ENCODE results near the gene CFL1. TPM values are rescaled to one million over a fixed set of nuclear protein-coding genes. Genes with fewer than 3 reads are reported as not detected.

The CFL1 gene
- polyA plus RNA-seq, 1 of the 3 experiments (the other 2 are of a cell fraction) = 4,252 TPM

GRCh38 chr11:65857853-65858680 lies at the start of gene CFL1 (continued):
- TF ChIP-seq EZH2phosphoT487 (IDR thresholded peaks at IDR 0.05; ENCODE audit: borderline replicate concordance, low read depth) (no peak), SIN3A (IDR thresholded peaks at IDR 0.05; ENCODE audit: borderline replicate concordance, low read depth, low read length) (peak; percentile 68; the same call in 1 of the 2 replicates), IRF3 (IDR thresholded peaks at IDR 0.05; ENCODE audit: low read depth, low read length) (no peak), TEAD4 (IDR thresholded peaks at IDR 0.05; ENCODE audit: borderline replicate concordance, insufficient read depth) (0 out of 2 replicates have a peak, but pooled peaks have one; percentile 14), JUND (IDR thresholded peaks at IDR 0.05) (no peak), YY1 (IDR thresholded peaks at IDR 0.05; ENCODE audit: low read depth) (no peak), NFIC (IDR thresholded peaks at IDR 0.05; ENCODE audit: borderline replicate concordance) (no peak), FOXM1 (IDR thresholded peaks at IDR 0.05; ENCODE audit: low read depth) (no peak), POLR2AphosphoS5 (IDR thresholded peaks at IDR 0.05; ENCODE audit: low read depth, low read length) (peak; percentile 99), RCOR1 (IDR thresholded peaks at IDR 0.05; ENCODE audit: low read length) (no peak), FOSL2 (IDR thresholded peaks at IDR 0.05; ENCODE audit: borderline replicate concordance, low read depth) (no peak; the same call in 1 of the 2 replicates), RXRA (IDR thresholded peaks at IDR 0.05; ENCODE audit: borderline replicate concordance, low read depth) (no peak), TCF12 (IDR thresholded peaks at IDR 0.05) (no peak), SMC3 (IDR thresholded peaks at IDR 0.05; ENCODE audit: low read depth, low read length) (no peak)

GRCh38 chr11:65906602-65907001 lies 48.6 kb upstream of the CFL1 start:
- no peaks in the 10 kb centered on the region for H4K20me1 ChIP-seq (ENCODE audit: insufficient read depth)
- no peaks in the 10 kb centered on the region for H3K27me3 ChIP-seq (ENCODE audit: insufficient read depth)
- no peaks in the 10 kb centered on the region for H3K9me2 ChIP-seq
- H2AFZ ChIP-seq (ENCODE audit: low read depth) = 0 out of 2 replicates have a peak overlapping the region, but pooled peaks have one; percentile 20
- TF ChIP-seq SIN3A (IDR thresholded peaks at IDR 0.05; ENCODE audit: borderline replicate concordance, low read depth, low read length) (no peak), SMC3 (IDR thresholded peaks at IDR 0.05; ENCODE audit: low read depth, low read length) (no peak), REST (IDR thresholded peaks at IDR 0.05; ENCODE audit: low read depth, low read length) (no peak), RCOR1 (IDR thresholded peaks at IDR 0.05; ENCODE audit: low read length) (no peak), FOXM1 (IDR thresholded peaks at IDR 0.05; ENCODE audit: low read depth) (no peak), NRF1 (IDR thresholded peaks at IDR 0.05; ENCODE audit: low read depth, low read length) (no peak), GATA2 (CRISPR knock-in tag; IDR thresholded peaks at IDR 0.05) (no peak), POLR2AphosphoS5 (IDR thresholded peaks at IDR 0.05; ENCODE audit: low read depth, low read length) (no peak), TAF1 (IDR thresholded peaks at IDR 0.05; ENCODE audit: borderline replicate concordance, low read depth, low read length) (no peak)
- CTCF ChIA-PET = interaction anchor here (1.1 to 2.5 kb wide), 4 partner anchors 10 to 82 kb away, joined by 3 to 16 read pairs (median 9); partner anchors contain the start of gene FIBP
- no peak overlapping the region for H3K4me2 ChIP-seq
- H3F3A ChIP-seq (replicated peaks; ENCODE audit: insufficient read depth) = peaks cover 48% of the 10 kb centered on the region
- no peak overlapping the region for H3K4me3 ChIP-seq (ENCODE audit: low read depth in 2 of 2, low read length in 1 of 2)
- peaks cover under 1 to 26% of the 10 kb centered on the region in 2 experiments; a peak in 3 of 4 replicates for H3K4me1 ChIP-seq (ENCODE audit: control insufficient read depth in 1 of 2, insufficient read depth in 2 of 2, low read depth in 1 of 2, low read length in 1 of 2)
- 85% methylated on average over 5 of the region's 5 CpGs for WGBS (ENCODE audit: low lambda C conversion rate)
- H3K9me3 ChIP-seq = no peaks in the 10 kb centered on the region
- POLR2A ChIA-PET = no interaction called here
- peaks cover 27% of the 10 kb centered on the region for H3K79me2 ChIP-seq (ENCODE audit: insufficient read depth)
- no peaks in the 10 kb centered on the region for H3K36me3 ChIP-seq (replicated peaks in 1 of 2; ENCODE audit: control insufficient read depth in 1 of 2, insufficient read depth in 2 of 2, low read length in 1 of 2)
- no peak overlapping the region for H3K27ac ChIP-seq (ENCODE audit: low read depth in 2 of 2, low read length in 1 of 2)
- no peak for DNase-seq
- no peak overlapping the region for H3K9ac ChIP-seq

Measured in SK-N-SH (cell line).